Right atrium auricular region (tissue), 2 donors: Measurements from ENCODE around the gene PYDC2. TPM values are rescaled to one million over a fixed set of nuclear protein-coding genes. Genes with fewer than 3 reads are reported as not detected.

Source experiments
- total RNA-seq, 2 donors: library from RNA; depleted of rRNA; stranded (reverse); fragments of >200 nt; gene quantifications; one replicate each; pipeline ENCODE4 v1.1.0, GENCODE V29; 2016

The PYDC2 gene
- total RNA-seq, 2 donors from 2014 or later: not detected

Other genes starting within 250 kb of the PYDC2 start
- gene CCDC50, start 131.8 kb upstream of the PYDC2 start, total RNA-seq: 10 to 100 TPM; 58.7 to 70.7 TPM
- under 1 TPM in 1 of 2 donors, not detected in 1; 0.39 TPM for gene UTS2B, start 130.6 kb upstream of the PYDC2 start, total RNA-seq